ENCODE data around the gene WDR26. TPM values are rescaled to one million over a fixed set of nuclear protein-coding genes. Genes with fewer than 3 reads are reported as not detected.

The WDR26 gene
- total RNA-seq, 2 donors from 2014 or later, result 75.6 to 154 TPM

Other genes starting within 250 kb of the WDR26 start
- 10 to 100 TPM; 19.9 to 39.5 TPM for gene NVL, start 104.6 kb downstream of the WDR26 start, total RNA-seq
- gene CNIH4, start 77.9 kb downstream of the WDR26 start, total RNA-seq, result 10 to 100 TPM; 42.6 to 44.8 TPM
- 1 to 10 TPM; 1.4 to 3.0 TPM for gene CNIH3, start 181.5 kb upstream of the WDR26 start, total RNA-seq